ENCODE data around the gene SAMMSON.

SAMMSON gene

DNA sequence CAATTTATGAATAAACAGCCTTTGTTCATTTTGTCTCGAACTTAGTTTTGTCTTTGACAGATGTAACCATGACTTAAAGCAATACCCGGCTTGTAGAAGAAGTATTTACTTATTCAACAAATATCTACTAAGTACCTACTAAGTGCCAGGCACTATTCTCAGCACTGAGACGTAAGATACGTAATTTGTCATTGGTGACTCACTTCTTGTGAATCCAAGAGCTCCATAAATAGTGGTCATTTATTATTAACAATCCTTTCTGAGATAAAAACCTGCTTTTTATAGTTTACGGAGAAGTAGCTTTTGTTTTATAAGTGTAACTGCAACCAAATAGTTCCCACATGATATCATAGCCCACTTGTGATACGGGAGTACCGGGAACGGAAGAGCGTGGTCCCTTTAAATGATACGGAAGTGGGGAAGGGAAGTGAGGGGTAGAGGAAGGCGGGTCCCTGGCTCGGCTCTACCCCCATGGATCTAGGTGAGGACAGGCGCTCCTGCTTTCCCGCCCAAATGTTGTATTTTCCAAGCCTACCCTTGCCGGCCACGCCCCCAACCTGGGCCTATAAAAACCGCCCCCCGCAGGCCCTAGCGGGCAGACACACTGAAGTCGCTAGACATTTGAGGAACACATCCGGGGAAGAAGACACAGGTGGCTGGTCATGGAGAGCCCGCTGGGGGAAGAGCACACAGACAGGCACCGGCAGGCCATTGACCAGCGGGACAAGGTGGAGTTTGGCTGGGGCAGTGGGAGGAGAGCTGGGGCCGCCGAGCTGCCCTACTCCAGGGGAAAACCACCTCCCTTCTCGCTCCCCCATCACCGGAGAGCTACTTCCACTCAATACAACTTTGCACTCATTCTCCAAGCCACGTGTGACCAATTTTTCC lies at the start of gene SAMMSON:
Gene SAMMSON (plus strand): TSS at position 594 of the 888 bp plus-strand sequence.
- peak; percentile 20 for DNase-seq

DNA sequence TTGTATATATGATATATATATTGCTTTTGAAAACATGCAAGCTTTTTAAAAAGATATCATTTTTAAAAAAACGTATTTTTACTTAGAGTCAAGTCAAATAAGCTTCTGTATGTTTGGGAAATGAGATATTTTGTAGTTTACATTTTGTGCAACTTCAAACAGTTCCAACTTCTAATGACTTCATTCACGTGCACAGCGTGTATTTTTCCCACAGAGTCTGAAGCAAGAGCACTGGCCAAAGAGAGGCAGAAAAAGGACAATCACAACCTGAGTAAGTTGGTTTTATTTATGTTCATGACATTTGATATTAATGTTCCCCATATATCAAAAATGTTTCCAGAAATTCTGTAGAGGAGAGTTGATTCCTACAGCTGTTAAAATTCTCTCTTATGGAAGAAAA lies 47.9 kb upstream of the SAMMSON start:
- DNase-seq: no peak

DNA sequence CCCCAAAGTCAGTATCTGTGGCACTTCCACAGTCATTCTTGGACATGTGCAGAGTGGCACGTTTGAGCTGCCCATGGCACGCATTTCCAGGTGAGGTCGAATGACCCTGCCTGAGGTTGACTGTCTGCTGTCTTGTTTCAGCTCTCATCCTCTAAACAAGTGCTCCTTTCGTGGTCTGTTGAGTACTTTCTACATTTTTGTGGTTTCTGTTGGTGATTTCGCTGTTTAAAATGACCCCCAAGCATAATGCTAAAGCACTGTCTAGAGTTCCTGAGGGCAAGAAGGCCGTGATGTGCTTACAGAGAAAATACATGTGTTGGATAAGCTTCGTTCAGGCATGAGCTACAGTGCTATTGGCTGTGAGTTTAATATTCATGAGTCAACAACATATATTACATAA lies 40.0 kb upstream of the SAMMSON start:
- DNase-seq: no peak

DNA sequence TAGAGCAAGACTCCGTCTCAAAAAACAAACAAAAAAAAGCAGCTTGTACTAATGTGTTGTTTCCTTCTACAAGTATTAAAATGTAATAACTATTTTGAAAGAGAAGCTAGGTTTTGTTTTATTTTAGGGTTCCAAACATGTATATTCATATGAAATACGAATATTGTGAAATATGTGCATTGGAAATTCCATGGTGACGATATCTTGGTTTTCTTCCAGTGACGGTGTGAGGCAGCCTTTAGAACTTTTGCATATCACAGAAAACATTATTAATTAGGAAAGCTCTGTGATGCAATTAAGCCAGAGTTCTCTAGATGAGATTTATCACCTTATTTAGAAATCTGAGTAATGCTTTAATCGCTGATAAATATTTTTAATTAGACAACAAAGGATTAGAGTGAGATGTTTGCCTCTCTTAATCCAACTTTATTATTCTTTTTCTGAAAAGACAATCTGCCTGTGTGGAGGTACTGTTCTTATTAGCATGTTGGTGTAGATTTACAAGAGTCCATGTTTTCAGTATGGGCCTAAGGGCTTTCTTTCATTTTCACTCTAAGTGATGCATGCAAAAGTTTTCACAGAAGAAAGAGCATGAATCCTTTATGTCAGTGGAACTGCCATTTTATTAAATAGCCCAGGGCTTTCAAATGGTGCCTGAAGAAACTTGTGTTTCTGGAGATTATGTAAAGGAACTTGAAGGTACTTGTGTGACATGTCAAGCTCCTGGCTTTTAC lies 37.7 kb upstream of the SAMMSON start:
- no peak for DNase-seq

DNA sequence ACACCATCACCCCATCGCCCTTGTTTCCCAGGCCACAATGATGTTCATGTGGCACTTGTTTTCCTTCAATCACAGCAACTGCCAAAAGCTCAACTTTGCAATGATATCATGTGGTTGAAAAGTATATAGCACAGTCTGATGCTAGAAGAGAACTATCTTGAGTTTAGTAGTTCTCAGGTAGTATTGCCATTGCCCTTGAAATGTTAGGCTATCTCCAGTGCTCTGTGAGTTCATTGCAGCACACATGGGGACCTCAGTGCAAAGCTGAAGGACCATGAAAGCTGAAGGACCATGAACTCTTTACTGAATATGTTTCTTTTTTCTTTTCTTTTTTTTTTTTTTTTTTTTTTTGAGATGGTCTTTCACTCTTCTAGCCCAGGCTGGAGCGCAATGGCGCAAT lies 35.9 kb upstream of the SAMMSON start:
- DNase-seq: no peak

DNA sequence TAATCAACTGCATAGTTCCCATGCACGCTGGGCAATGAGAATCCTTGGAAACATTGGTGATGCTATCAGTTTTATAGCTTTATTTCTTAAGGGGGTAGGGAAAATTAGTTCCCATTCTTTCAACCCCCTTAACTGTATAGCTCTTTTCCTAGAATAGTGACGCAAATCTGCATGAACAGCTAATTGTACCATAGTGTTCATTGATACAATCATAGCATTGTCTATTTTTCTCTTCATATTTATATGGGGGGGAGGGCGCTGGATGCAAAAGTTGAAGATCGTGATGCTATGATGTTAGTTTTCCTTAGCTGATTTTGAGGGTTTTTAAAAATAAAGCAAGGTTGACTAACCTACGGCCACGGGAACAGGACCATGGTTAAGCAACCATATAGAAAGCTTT lies 32.4 kb upstream of the SAMMSON start:
- no peak for DNase-seq

DNA sequence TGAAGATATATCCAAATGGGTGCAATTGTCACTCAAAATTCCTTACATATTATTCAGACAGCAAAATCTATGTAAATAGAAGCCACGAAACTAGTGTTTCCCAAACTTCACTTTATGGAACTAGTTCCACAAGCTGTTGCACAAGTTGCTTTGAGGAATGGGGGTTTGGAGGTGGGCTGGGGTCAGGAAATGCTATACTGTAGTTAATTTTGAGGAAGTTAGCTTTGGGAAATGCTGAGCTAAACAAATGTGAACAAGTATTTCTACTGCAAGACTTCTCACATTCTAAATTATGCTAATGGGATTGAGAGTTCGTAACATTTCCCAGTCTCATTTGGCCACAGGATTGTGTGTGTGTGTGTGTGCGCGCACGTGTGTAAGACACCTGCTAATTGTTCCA lies 28.7 kb upstream of the SAMMSON start:
- no peak for DNase-seq

DNA sequence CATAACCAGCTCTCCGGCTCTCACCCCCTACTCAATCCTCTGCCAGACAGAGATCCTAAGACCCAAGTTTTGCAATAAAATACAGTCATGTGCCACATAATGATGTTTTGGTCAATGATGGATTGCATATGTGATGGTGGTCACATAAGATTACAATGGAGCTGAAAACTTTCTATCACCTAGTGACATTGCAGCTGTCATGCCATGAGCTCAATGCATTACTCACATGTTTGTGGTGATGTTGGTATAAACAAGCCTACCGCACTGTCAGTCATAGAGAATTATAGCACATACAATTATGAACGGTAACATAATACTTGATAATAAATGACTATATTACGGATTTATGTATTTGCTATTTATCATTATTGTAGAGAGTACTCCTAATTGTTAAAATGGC lies 26.9 kb upstream of the SAMMSON start:
- no peak for DNase-seq

DNA sequence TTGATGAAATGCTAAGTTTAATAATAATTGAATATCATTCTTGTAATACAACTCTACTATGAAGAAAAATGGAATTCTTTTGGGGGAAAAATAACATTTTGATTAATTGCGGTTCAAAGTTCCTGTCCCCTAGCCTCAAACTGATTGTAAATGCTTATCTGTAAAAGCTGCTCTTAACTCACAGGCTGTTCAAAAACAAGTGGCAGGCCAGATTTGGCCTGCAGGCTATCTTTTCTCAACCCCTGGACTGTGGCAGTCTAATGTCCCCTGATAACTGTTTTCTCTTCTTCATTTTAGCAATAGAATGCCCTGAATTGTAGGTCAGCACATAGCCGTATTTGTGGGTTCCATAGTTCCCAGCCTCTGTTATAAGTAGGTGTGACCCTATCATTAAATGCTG lies 23.5 kb upstream of the SAMMSON start:
- no peak for DNase-seq

DNA sequence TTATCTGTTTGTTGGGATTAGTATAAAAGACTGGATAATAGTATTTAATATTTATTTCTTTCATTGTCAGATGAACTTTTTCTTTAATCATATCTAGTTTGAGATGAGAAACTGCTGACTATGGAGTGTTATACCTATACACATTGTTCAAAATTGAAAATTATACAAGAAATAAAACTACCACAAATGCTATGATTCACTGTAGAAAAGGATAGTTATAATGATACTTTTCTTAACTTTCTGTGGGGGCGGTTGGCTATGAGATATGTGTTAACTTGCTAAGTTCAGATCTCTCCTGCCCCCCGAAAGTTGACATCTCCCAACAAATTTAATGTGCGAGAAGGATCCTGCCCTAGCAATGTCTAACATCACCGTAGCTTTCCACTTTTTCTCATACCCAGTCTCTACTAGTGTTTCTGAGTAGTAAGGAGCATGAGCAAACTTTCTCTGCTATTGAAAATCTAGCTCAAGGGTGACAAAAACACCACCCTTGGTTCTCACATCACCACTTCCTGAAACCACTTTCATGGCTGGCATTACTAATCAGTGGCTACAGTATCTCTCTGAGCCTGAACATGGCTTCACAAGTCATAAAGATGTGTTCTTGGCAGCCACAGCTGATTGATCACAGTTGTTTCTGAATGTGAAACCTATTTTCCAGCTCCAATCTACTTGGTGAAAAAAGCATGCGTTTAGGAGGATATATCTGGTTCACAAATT lies 15.8 kb upstream of the SAMMSON start:
- DNase-seq: no peak

DNA sequence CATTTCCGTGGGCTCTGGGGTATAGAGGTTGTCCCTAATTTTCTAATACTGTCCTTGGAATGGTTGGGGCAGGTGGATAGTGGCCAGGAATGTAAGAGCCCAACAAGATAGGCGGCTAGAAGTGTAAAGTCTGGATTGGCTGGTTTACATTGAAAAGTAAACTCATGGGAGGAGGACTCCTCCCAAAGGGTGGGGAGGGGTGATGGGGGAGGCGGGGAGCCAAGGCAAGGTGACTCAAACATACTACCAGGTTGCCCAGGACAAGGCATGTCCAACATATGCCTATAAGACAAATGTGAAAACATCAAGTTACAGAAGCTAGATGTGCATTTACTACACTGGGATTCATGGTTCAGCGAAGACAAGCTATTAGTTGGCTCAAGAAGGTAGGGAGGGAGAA lies 14.3 kb upstream of the SAMMSON start:
- DNase-seq: no peak

DNA sequence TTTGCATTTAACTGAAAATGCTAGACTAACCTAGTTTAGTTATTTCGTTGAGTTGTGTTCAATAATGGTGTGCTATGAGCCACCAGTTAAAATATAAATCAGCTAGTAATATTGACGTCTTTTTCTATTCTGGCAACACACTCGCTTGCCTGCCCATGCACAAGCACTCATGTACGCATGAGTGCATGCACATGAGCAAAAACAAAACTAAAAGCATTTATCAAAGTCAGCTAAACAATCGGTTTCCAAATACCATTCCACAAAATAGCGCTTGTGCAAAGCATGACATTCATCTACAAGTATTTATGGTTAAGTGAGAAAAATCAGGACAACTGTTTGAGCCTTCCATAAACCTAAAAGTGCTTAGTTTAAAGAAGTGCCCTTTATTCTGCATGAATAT lies 13.1 kb upstream of the SAMMSON start:
- no peak for DNase-seq

DNA sequence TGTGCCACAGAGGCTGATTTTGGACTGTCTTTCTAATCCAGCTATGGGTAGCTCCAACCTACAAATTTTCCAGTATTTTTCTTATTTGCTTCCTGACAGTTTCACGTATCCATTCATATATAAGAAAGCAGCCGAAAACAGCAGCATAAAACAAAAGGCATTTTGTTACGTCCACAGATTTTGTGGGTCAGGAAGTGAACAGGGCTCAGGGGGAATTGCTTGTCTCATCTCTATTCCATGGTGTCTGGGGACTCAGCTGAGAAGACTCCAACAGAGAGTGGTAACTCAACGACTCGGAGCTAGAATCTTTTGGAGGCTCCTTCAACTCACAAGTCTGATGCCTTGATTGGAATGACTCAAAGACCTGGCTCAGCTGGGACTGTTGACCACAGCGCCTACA lies 11.7 kb upstream of the SAMMSON start:
- DNase-seq: no peak

DNA sequence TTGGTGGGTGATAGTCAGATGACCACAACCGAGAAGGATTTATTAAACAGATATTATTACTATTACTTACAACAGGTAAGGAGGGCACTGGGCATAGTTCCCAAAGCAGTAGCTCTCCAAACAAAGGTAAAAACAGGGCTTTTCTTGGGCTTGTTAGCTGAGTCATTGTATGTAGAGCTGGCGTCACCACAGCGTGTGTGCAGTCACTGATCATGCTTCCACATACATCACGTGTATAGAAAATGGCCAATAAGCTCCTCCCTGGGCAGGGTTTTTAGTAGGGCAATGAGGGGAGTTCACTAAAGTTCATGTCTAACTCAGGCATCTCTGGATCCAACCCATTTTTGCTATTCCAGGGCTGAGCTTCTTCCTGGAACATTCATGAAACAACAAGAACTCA lies 5.8 kb upstream of the SAMMSON start:
- no peak for DNase-seq

DNA sequence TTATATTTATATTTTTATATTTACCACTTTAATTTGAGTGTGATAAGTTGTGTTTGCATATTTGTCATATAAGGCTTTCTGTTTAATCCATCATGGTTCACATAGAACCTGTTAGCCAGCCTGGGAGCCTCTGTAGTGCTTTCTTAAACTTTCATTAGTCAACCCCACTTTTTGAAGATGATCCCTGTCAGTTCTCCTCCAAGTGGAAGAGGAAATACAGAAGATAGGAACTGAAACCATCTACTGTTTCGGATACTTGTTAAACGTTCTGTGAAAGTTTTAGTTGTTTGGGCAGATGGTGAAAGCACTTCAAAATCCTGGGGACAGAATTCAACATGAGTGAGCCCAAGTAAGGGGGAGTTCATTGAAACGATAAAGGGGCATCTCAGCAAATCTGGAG lies 4.6 kb upstream of the SAMMSON start:
- DNase-seq: no peak

DNA sequence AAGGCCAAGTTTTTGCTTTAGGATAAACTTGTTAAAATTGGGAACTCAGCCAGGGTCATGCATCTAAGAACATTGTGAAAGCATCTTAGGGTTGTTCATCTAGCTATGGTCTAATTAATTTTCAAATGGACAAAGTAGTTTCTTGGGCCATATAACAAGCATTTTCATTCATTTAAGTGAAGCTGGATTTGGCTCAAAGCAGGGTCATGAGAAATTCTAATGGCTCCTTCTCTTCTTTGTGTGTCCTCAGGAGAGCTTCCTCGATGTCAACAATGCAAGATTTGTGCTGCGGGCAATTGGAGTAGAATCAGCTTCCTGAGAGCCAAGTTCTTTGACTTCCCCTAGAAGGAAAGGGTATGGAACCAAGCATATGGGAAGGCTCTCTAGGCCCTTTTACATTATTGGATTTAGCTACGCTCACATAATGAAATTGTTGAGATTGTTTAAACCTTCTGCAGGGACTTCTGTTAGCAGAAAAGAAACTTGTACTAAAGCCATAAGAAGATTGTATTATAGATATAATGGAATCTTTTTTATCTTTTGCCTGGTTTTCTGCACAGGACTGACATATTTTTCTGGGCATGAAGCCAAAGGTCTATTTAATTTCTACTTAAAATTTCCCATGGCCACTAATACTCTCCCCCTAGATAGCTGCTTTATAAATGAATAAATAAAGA lies 1.8 kb upstream of the SAMMSON start:
- DNase-seq: no peak

DNA sequence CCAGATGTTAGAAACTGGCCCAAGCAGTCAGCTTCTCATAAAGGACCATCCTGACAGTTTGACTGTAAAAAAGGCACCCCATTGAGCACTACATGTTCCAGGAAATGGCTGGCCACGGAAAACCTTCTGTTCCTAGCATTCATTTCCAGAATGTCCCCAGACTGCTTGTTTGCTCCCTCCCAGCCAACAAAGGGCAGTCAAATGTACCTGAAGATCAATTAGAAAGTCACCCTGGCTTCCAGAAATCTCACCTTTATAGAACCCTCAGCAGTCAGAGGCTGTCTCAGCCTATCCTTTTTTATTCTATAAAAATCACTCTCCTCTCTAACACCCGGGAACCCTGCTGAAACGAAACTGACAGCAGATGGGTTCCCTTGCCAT lies 784 bp upstream of the SAMMSON start:
- no peak for DNase-seq

DNA sequence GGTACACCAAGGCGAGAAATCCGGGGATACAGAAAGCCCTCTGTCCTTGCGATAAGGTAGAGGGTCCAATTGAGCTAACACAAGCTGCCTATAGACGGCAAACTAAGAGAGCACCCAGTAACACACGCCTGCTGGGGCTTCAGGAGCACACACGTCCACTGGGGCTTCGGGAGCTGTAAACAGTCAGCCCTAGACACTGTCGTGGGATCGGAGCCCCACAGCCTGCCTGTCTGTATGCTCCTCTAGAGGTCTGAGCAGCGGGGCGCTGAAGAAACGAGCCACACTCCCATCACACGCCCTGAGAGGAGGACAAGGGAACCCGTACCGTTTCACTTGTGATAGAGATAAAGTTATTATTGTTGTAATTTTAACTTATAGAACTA lies 486 bp downstream of the SAMMSON start:
- no peak for DNase-seq

DNA sequence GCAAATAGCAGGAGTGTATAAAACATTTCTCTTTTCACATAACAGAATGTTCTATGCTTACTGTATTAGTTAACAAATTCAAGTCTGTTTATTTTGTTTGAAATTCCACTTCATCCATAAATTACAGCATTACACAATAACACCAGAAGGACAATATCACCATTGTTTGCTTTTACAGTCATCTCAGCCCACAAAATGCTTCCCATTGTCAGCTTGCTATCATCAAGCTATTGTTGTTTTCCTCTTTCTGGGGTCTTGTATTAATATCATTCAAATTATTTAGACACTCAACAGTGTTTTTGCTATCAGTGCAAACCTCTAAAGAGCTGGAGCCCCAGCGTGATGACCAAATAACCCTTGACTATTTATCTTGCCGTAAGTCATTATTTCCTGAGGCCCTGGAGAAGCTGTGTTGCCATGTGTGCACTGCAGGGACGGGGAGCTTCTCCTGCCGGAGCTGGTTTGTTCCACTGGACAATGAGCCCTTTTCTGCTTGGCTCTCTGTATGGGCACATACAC lies 1.1 kb downstream of the SAMMSON start:
- DNase-seq: no peak

DNA sequence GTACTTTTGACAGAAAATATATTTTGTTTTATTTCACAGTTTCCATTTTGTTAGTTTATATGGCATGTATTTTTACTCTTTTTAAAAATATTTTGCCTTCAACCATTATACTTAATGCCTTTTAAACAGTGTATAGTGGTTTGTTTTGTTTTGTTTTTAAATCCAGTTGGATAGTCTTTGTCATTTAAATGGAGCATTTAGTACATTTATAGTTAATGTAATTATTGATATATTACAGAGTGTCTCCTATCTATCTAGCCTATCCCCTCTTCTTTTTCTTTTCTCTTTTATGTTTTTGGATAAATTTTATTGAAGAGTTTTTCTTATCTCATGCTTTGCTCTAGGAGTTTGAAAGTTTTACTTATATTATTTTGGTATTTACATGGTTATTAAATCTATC lies 3.6 kb downstream of the SAMMSON start:
- no peak for DNase-seq

DNA sequence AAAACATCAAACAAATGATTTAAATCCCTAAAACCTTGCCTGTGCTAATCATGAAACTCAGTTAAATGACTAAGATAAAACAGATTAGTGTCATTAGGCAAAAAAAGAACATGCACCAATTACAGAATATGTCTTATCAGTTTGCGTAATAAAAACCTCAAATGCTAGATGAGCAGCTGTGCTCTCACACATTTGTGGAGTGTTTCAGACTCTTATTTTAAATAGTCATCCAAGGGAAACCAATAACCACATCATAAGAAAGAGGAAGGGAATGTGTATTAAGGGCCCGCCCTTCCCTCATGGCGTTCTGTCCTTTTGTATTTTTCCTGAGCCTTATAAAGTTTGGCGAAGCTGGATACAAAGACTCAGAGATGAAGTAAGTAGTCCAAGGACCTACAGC lies 6.6 kb downstream of the SAMMSON start:
- DNase-seq: no peak

DNA sequence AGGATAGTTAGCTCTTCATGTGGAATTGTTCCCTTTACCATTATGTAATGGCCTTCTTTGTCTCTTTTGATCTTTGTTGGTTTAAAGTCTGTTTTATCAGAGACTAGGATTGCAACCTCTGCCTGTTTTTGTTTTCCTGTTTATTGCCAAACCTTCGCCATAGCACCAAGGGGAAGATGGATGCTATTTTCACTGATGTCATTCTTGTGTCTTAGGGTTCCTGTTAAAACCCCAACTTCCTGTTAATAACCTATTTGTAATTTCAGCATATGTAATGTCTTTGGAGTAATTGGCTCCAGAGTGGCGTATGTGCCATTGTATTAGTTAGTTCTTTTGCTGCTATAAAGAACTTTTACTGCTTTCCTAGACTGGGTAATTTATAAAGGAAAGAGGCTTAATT lies 10.8 kb downstream of the SAMMSON start:
- no peak for DNase-seq

DNA sequence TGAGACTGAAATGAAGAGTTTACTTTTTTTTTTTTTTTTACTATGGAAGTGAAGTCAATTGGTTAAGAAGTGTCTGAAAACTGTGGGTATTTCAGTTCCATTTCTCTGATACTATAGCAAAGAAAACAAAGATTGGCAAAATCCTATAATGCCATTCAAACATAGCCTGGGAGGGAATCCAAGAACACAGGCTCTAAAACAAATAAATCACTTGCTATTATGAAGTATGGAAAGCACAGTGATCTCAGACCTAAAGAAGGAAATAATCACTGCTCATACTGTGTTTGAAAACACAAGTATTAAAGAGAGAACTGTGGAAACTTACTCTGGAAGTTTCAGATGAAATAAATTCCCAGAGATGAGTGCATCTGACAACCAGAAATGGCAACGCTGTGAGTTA lies 12.0 kb downstream of the SAMMSON start:
- DNase-seq: no peak
